HG03103 (cell line): Measurements from ENCODE around the gene HOXA13.

Experiments
- ATAC-seq: cut with Tn5 transposase; IDR thresholded peaks from one replicate; pipeline ENCODE4 v1.9.1; 2021; ENCODE audit warnings: low read depth; ENCODE audit not compliant: unreplicated experiment

Gene HOXA13

DNA sequence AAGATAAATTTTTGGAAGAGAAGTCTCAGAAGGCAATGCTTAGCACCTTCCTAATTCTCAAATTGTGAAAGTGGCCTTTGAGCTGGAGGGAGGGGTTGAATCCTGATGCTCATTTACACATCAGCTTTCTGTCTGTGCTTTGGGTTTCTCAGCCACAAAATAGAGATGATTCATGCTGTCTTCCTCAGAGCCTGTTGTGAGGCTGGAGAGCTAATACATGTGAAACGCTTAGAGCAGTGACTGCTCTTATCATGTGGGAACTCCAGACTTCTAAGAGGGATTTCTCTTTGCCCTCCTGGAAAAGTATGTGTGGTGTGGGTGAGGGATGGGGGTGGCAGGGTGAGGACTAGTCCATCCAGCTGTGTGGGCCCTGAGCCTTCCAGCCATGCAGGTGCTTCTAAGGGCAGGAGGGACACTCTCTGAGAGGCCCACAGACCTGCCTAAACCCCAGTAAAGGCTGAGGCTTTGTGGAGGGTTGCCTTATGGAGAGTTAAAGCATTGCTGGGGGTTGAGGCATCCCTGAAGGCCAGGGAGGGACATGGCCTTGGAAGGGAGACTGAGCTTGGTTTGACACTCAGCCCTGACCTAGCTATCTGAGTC is 37.9 kb upstream of the HOXA13 start:
- ATAC-seq: no peak

- no peak for ATAC-seq
Observed at GRCh38 chr7:27235387-27236311, 35.8 kb upstream of the HOXA13 start.

DNA sequence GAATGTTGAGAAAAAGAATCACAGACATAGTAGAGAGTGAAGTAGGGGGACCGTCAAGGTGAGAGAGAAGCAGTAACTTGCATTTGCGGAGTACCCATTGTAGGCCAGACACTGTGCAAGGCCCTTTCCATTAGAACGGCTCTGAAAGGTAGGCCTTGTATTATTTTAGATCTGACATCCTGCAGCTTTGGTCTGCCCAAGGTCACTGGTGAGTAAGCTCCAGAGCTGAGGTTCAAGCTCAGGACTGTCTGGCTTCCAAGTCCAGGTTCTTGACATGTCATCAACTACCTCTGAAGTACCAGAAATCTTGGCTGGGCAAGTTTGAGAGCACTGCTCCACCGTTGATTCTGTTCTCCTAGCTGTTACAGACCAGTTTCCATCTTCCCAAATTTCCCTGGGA is 29.6 kb upstream of the HOXA13 start:
- no peak for ATAC-seq

GRCh38 chr7:27224983-27225934 is 25.4 kb upstream of the HOXA13 start:
- no peak for ATAC-seq

GRCh38 chr7:27223941-27224575 is 24.2 kb upstream of the HOXA13 start:
- ATAC-seq: no peak

GRCh38 chr7:27221201-27221797 is 21.4 kb upstream of the HOXA13 start:
- no peak for ATAC-seq

- no peak for ATAC-seq
Observed at GRCh38 chr7:27220440-27220955, 20.6 kb upstream of the HOXA13 start.

- no peak for ATAC-seq
Observed at GRCh38 chr7:27219821-27220220, 19.9 kb upstream of the HOXA13 start.

GRCh38 chr7:27217951-27218350 is 18.1 kb upstream of the HOXA13 start:
- no peak for ATAC-seq

DNA sequence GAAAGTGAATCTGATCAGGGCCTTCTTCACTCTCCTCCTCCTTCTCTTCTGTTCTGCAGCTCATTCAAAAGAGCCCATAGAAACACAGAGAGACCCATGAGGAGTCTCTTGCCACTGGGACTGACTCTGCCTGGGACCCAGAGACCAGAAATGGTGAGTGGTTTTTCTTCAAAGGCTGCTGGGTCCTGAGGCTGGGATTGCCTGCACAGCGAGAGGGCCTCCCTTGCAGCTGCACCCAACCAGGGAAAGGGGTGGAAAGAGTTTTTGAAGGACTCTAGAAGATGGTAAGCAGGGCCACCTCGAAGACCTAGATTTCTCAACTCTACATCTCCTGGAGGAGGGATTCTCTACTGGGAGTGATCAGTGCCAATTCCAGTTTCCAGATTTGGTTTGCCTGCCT is 15.5 kb upstream of the HOXA13 start:
- no peak for ATAC-seq

DNA sequence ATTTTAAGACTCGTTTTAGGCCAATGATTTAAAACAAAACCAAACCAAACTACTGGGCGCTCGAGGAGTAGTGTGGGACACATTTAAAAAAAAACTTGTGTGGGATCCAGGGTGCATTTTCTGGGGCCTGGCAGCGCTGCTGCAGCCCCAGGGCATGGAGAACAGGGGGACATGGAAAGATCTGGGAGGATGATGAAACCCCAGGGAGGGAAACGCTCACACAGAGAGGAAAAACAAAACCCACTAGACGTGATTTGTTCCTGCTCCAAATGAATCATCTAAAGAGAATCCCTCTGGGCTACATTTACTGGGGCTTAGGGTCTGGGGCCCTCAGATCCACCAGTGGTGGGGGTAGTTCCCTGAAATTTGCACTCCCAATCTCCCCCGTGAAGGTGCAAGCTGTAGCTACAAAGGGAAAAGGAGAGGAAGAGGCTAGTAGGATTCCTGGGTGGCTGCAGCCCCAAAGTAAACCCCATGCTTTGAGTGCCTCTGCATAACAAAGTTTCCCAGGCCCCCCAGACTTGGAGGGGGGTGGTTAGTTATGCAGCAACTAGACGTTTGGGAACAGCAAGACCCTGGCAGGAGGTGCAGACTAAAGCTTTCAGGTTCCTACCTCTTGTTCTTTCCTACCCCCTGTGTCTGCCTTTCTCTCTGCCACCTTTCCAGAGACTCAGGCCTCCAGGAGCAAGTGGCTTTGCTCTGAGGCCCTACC is 14.5 kb upstream of the HOXA13 start:
- ATAC-seq: no peak

DNA sequence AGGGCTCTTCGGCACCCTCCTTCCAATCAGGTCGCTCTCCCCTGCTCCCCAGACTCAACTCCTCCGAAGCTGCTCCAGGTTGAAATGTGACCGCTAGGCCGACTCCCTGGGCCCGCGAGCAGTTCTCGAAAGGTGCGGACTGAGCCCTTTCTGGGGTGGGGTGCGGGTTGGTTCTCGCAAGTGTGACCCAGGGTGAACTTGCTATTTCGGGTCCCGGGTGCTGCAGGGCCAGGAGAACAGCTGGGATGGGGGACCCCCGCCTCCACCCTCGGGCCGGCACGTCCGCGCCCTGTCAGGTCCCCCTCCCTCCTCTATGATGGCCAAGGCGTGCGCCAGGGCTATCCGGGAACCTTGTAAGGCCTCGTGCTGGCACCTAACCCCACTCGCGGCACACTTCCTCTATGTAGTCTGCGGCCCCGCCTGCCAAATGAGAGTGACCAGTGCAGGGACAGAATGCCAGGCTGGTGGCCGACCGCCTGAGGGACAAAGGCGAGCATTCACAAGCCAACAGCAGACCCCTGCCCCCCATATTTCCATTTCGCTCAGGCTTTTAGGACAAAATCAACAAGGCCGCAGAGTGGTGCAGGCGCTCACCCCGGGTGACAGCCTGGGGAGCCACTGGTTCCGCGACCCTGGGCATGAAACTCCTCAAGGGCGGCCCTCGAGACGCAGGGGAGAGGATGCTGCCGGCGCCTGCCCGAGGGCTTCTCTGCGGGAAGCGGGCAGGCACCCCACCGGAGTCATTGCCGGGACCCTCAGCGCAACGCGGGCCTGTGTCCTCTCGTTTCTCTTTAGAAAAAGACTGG is 13.7 kb upstream of the HOXA13 start:
- no peak for ATAC-seq

- ATAC-seq: no peak
Observed at GRCh38 chr7:27212497-27213432, 12.9 kb upstream of the HOXA13 start.

DNA sequence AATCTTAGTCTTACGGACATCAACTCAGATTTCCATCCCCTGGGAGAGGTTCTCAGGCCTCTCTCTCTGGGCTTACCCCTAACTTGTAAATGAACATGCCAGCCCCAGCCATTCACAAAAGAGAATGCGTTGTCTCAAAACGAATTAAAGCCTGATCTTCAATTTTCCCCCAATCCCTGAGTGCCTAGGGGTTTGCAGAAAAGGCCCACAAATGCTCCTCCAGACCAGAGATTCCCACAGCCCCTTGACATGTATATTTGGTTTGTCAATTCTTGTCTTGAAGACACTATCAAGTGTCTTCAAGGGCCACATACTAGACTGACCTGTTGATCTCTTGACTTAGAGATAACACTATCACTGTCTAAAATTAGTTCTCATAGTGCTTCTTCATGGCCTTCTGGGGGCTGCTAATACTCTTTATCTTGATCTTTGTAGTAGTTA is 11.9 kb upstream of the HOXA13 start:
- no peak for ATAC-seq

GRCh38 chr7:27211084-27211446 is 11.2 kb upstream of the HOXA13 start:
- ATAC-seq: no peak

GRCh38 chr7:27210441-27211083 is 10.7 kb upstream of the HOXA13 start:
- no peak for ATAC-seq

- ATAC-seq: no peak
Observed at GRCh38 chr7:27209933-27210440, 10.1 kb upstream of the HOXA13 start.
